22Rv1 (cell line): ENCODE measurements around the gene TMEM184C.
A peak's percentile ranks its signal among the peaks of the same experiment; 100 is the strongest.

Source experiments
- H3K27ac ChIP-seq: fragments of 450-650 bp; 2 replicates; pipeline ENCODE4 v1.5.1; 2017
- CTCF ChIP-seq: fragments of 450-650 bp; IDR thresholded peaks from 2 replicates; pipeline ENCODE4 v1.5.1; 2017; ENCODE audit warnings: mild to moderate bottlenecking
- ZFX ChIP-seq: fragments of 450-650 bp; IDR thresholded peaks from 2 replicates; pipeline ENCODE4 v1.6.1; 2017; ENCODE audit warnings: antibody characterized with exemption, borderline replicate concordance

TMEM184C gene

GRCh38 chr4:147678796-147679549 lies 61.8 kb downstream of the TMEM184C start:
- no peak overlapping the region for H3K27ac ChIP-seq
- peak; percentile 57 for TF ChIP-seq CTCF
- TF ChIP-seq ZFX = no peak

GRCh38 chr4:147682755-147683154 lies 65.6 kb downstream of the TMEM184C start:
- no peak overlapping the region for H3K27ac ChIP-seq
- TF ChIP-seq ZFX (no peak), CTCF (no peak)

- TF ChIP-seq CTCF = no peak
- no peak for TF ChIP-seq ZFX
- H3K27ac ChIP-seq = peak overlapping the region; percentile 82
These were observed 66.0 kb downstream of the TMEM184C start for GRCh38 chr4:147683188-147683591.

- TF ChIP-seq CTCF = no peak
- TF ChIP-seq ZFX = no peak
- peak within 1 kb of the TSS; percentile 82 for H3K27ac ChIP-seq
These were observed 66.8 kb downstream of the TMEM184C start, which contains the start of gene PRMT9 for GRCh38 chr4:147683717-147684700. TSS of gene PRMT9 (minus strand) at chr4:147684163. CDS start at chr4:147683987, 176 bp downstream.

- TF ChIP-seq ZFX (no peak), CTCF (no peak)
- no peak overlapping the region for H3K27ac ChIP-seq
These were observed 71.9 kb downstream of the TMEM184C start for GRCh38 chr4:147689067-147689466.

GRCh38 chr4:147691820-147692219 lies 74.6 kb downstream of the TMEM184C start:
- H3K27ac ChIP-seq = no peak overlapping the region
- TF ChIP-seq ZFX (no peak), CTCF (no peak)
